GF-D8 (cell line): ENCODE results near the gene ANKS1A.
"Not testable (repeated sequence)": the region's sequence is repeated elsewhere in the genome, so short reads cannot be mapped to it uniquely, and the experiment has no call there.

Experiments used
- DNase-seq: peaks from one replicate; lab custom pipeline; 2025; lab: John Stamatoyannopoulos, UW

ANKS1A gene

GRCh38 chr6:34888874-34889555 lies at the start of gene ANKS1A:
Gene ANKS1A, plus strand, starts transcription at chr6:34889255. Its CDS starts 148 bp downstream, at chr6:34889403.
- DNase-seq = no peak

GRCh38 chr6:34839666-34840352 lies 49.2 kb upstream of the ANKS1A start:
- DNase-seq = no peak

GRCh38 chr6:34849066-34849465 lies 40.0 kb upstream of the ANKS1A start:
- not testable (repeated sequence) for DNase-seq

- DNase-seq = no peak
These were observed 37.7 kb upstream of the ANKS1A start for GRCh38 chr6:34851361-34851760.

GRCh38 chr6:34852406-34853085 lies 36.5 kb upstream of the ANKS1A start:
- DNase-seq = no peak

GRCh38 chr6:34855463-34855862 lies 33.6 kb upstream of the ANKS1A start:
- no peak for DNase-seq

- no peak for DNase-seq
These were observed 30.4 kb upstream of the ANKS1A start for GRCh38 chr6:34858681-34859080.

GRCh38 chr6:34859951-34860350 lies 29.1 kb upstream of the ANKS1A start:
- DNase-seq = no peak

- DNase-seq = no peak
These were observed 28.3 kb upstream of the ANKS1A start for GRCh38 chr6:34860776-34861175.

GRCh38 chr6:34864007-34864406 lies 25.0 kb upstream of the ANKS1A start:
- DNase-seq = no peak

- no peak for DNase-seq
These were observed 23.9 kb upstream of the ANKS1A start for GRCh38 chr6:34865107-34865506.

- no peak for DNase-seq
These were observed 22.5 kb upstream of the ANKS1A start for GRCh38 chr6:34866509-34866908.

GRCh38 chr6:34867484-34867883 lies 21.6 kb upstream of the ANKS1A start:
- DNase-seq = no peak

- DNase-seq = no peak
These were observed 17.2 kb upstream of the ANKS1A start for GRCh38 chr6:34871853-34872252.

GRCh38 chr6:34872332-34872731 lies 16.7 kb upstream of the ANKS1A start:
- no peak for DNase-seq

GRCh38 chr6:34875292-34876213 lies 13.5 kb upstream of the ANKS1A start:
- DNase-seq = no peak

- DNase-seq = no peak
These were observed 12.6 kb upstream of the ANKS1A start for GRCh38 chr6:34876472-34876871.

GRCh38 chr6:34877259-34877658 lies 11.8 kb upstream of the ANKS1A start:
- DNase-seq = no peak

GRCh38 chr6:34877869-34878485 lies 11.1 kb upstream of the ANKS1A start:
- DNase-seq = no peak

- DNase-seq = not testable (repeated sequence)
These were observed 5.0 kb upstream of the ANKS1A start for GRCh38 chr6:34884073-34884472.

- no peak for DNase-seq
These were observed 4.1 kb upstream of the ANKS1A start for GRCh38 chr6:34884996-34885395.

GRCh38 chr6:34885837-34886236 lies 3.2 kb upstream of the ANKS1A start:
- DNase-seq = not testable (repeated sequence)
